Measurements from ENCODE around the gene TRPC4AP. TPM values are rescaled to one million over a fixed set of nuclear protein-coding genes. Genes with fewer than 3 reads are reported as not detected.

Gene TRPC4AP
- total and polyA plus RNA-seq, 8 donors, result 26.2 to 89.0 (median 52.4) TPM

GRCh38 chr20:34982270-34983088 is 110.1 kb downstream of the TRPC4AP start:
- 80 to 84% (median 82%) methylated on average over 15 to 21 of the region's 21 CpGs for WGBS, 5 donors
- H3K27ac ChIP-seq, result no peak overlapping the region
- H3K36me3 ChIP-seq, result no peaks in the 10 kb centered on the region
- H3K4me3 ChIP-seq, result no peak overlapping the region
- no peak for TF ChIP-seq EP300 (IDR thresholded peaks at IDR 0.05)
- TF ChIP-seq CTCF (IDR thresholded peaks at IDR 0.05), result no peak
- TF ChIP-seq POLR2AphosphoS5 (IDR thresholded peaks at IDR 0.05), result no peak
- no peak for TF ChIP-seq POLR2A (IDR thresholded peaks at IDR 0.05)
- DNase-seq, result no peak
- intact Hi-C loops (cut with DNase I; ENCODE audit: low total_unique reads), result no loop called here
- no peaks in the 10 kb centered on the region for H3K9me3 ChIP-seq
- peaks cover 8 to 22% (median 17%) of the 10 kb centered on the region in 4 donors for H3K4me1 ChIP-seq
- peaks cover 0 to 54% (median 0%) of the 10 kb centered on the region in 3 donors for H3K27me3 ChIP-seq

- no peaks in the 10 kb centered on the region for H3K36me3 ChIP-seq
- peak in 1 of 2 donors; percentile 66 for DNase-seq
- TF ChIP-seq POLR2AphosphoS5 (IDR thresholded peaks at IDR 0.05), result no peak
- no peak for TF ChIP-seq EP300 (IDR thresholded peaks at IDR 0.05)
- TF ChIP-seq CTCF (IDR thresholded peaks at IDR 0.05), result no peak
- no peak for TF ChIP-seq POLR2A (IDR thresholded peaks at IDR 0.05)
- 81 to 91% (median 88%) methylated on average over 20 to 22 of the region's 22 CpGs for whole genome bisulfite sequencing, 5 donors
- H3K4me1 ChIP-seq, result peaks cover 8 to 18% (median 15%) of the 10 kb centered on the region in 4 donors
- H3K27me3 ChIP-seq, result peaks cover 0 to 50% (median 0%) of the 10 kb centered on the region in 3 donors
- intact Hi-C loops (cut with DNase I; ENCODE audit: low total_unique reads), result no loop called here
- H3K4me3 ChIP-seq, result no peak overlapping the region
- no peaks in the 10 kb centered on the region for H3K9me3 ChIP-seq
- no peak overlapping the region for H3K27ac ChIP-seq
Measured at GRCh38 chr20:34980543-34981233, 111.9 kb downstream of the TRPC4AP start.

GRCh38 chr20:34979366-34980153 is 113.0 kb downstream of the TRPC4AP start:
- TF ChIP-seq EP300 (IDR thresholded peaks at IDR 0.05) (no peak), POLR2A (IDR thresholded peaks at IDR 0.05) (no peak), POLR2AphosphoS5 (IDR thresholded peaks at IDR 0.05) (no peak), CTCF (IDR thresholded peaks at IDR 0.05) (no peak)
- Histone ChIP-seq H3K4me1 (peaks cover 7 to 14% (median 12%) of the 10 kb centered on the region in 4 donors), H3K36me3 (no peaks in the 10 kb centered on the region), H3K4me3 (no peak overlapping the region), H3K27ac (no peak overlapping the region), H3K9me3 (no peaks in the 10 kb centered on the region), H3K27me3 (peaks cover 0 to 38% (median 0%) of the 10 kb centered on the region in 3 donors)
- WGBS, 5 donors, result 71 to 76% (median 74%) methylated on average over 25 to 42 of the region's 42 CpGs
- intact Hi-C loops (cut with DNase I; ENCODE audit: low total_unique reads), result no loop called here
- peak in 1 of 2 donors; percentile 54 for DNase-seq
